ENCODE results near the gene EIF5. TPM values are rescaled to one million over a fixed set of nuclear protein-coding genes. Genes with fewer than 3 reads are reported as not detected.
A peak's percentile ranks its signal among the peaks of the same experiment; 100 is the strongest.

The EIF5 gene
- total RNA-seq, 2 experiments from 2014 or later = 237 to 292 TPM

- intact Hi-C loops (cut with micrococcal nuclease; ENCODE audit: unreplicated experiment) = loop anchor here (1.0 kb wide), 1 partner anchor 52 kb away; the partner anchor contains the start of gene EIF5
- peak overlapping the region; percentile 89 for H3K27ac ChIP-seq (ENCODE audit: low read depth, low read length, poor library complexity, severe bottlenecking)
- TF ChIP-seq, protein P1, sequence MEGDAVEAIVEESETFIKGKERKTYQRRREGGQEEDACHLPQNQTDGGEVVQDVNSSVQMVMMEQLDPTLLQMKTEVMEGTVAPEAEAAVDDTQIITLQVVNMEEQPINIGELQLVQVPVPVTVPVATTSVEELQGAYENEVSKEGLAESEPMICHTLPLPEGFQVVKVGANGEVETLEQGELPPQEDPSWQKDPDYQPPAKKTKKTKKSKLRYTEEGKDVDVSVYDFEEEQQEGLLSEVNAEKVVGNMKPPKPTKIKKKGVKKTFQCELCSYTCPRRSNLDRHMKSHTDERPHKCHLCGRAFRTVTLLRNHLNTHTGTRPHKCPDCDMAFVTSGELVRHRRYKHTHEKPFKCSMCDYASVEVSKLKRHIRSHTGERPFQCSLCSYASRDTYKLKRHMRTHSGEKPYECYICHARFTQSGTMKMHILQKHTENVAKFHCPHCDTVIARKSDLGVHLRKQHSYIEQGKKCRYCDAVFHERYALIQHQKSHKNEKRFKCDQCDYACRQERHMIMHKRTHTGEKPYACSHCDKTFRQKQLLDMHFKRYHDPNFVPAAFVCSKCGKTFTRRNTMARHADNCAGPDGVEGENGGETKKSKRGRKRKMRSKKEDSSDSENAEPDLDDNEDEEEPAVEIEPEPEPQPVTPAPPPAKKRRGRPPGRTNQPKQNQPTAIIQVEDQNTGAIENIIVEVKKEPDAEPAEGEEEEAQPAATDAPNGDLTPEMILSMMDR (conservative IDR thresholded peaks at IDR 0.05; ENCODE audit: low read length) = no peak
- H3K9me3 ChIP-seq (ENCODE audit: low read length) = no peaks in the 10 kb centered on the region
- H3K4me1 ChIP-seq (ENCODE audit: insufficient read depth, low read length, poor library complexity, severe bottlenecking) = peaks cover 24% of the 10 kb centered on the region
- peak overlapping the region; percentile 97 for H3K4me2 ChIP-seq (ENCODE audit: low read length)
- peak; percentile 50 for DNase-seq (ENCODE audit: low spot score)
- peak overlapping the region; percentile 96 for H3K4me3 ChIP-seq (ENCODE audit: low read depth, low read length, poor library complexity, severe bottlenecking)
- peak overlapping the region; percentile 86; the same call in 1 of the 2 replicates for H2AFZ ChIP-seq (ENCODE audit: low read length)
- ChIA-PET POLR2A (interaction anchor here (1.4 kb wide), 1 partner anchor 52 kb away, joined by 4 read pairs; the partner anchor contains the start of gene EIF5), CTCF (ENCODE audit: unreplicated experiment) (no interaction called here)
- H3K9me2 ChIP-seq (ENCODE audit: insufficient read depth, low read length) = no peaks in the 10 kb centered on the region
- H3K79me2 ChIP-seq (ENCODE audit: insufficient read depth, low read depth, low read length) = peaks cover 53% of the 10 kb centered on the region
- H3K36me3 ChIP-seq (ENCODE audit: insufficient read depth, low read length) = peaks cover 18% of the 10 kb centered on the region
- BruUV-seq (replicated peaks) = no TSS peak
- peaks cover 17% of the 10 kb centered on the region for H4K20me1 ChIP-seq (ENCODE audit: insufficient read depth, low read length)
Observed at GRCh38 chr14:103385929-103386712, 52.1 kb downstream of the EIF5 start.

GRCh38 chr14:103386713-103387329 lies 52.8 kb downstream of the EIF5 start:
- Histone ChIP-seq H3K27ac (ENCODE audit: low read depth, low read length, poor library complexity, severe bottlenecking) (peak overlapping the region; percentile 89), H3K79me2 (ENCODE audit: insufficient read depth, low read depth, low read length) (peaks cover 60% of the 10 kb centered on the region), H3K4me2 (ENCODE audit: low read length) (peak overlapping the region; percentile 97), H3K4me1 (ENCODE audit: insufficient read depth, low read length, poor library complexity, severe bottlenecking) (peaks cover 31% of the 10 kb centered on the region), H3K9me2 (ENCODE audit: insufficient read depth, low read length) (no peaks in the 10 kb centered on the region), H3K4me3 (ENCODE audit: low read depth, low read length, poor library complexity, severe bottlenecking) (peak overlapping the region; percentile 96), H3K9me3 (ENCODE audit: low read length) (no peaks in the 10 kb centered on the region), H4K20me1 (ENCODE audit: insufficient read depth, low read length) (peaks cover 17% of the 10 kb centered on the region), H2AFZ (ENCODE audit: low read length) (no peak overlapping the region), H3K36me3 (ENCODE audit: insufficient read depth, low read length) (peaks cover 18% of the 10 kb centered on the region)
- DNase-seq (ENCODE audit: low spot score) = peak; percentile 19
- intact Hi-C loops (cut with micrococcal nuclease; ENCODE audit: unreplicated experiment) = no loop called here
- CTCF ChIA-PET (ENCODE audit: unreplicated experiment) = no interaction called here
- TSS peak; percentile 55 for BruUV-seq (replicated peaks)
- TF ChIP-seq EZH2phosphoT487 (IDR thresholded peaks at IDR 0.05; ENCODE audit: borderline replicate concordance, low read depth, low read length) = no peak
- TF ChIP-seq, protein P1 (conservative IDR thresholded peaks at IDR 0.05; ENCODE audit: low read length) = no peak
- POLR2A ChIA-PET = no interaction called here

DNA sequence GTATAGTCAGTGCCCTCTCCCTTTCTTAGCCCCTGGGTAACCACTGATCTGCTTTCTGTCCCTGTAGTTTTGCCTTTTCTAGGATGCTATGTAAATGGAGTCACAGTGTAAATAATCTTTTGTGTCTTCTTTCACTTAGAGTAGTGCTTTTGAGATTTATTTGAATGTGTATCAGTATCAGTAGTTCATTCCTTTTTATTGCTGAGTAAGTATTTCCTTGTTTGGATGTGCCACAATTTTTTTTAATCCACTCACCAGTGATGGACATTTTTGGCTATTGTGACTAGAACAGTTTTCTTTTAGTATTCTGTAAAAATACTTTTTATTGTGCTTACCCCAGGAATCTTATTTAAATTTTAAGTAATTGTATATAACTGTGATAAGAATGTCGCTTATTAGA lies 54.6 kb downstream of the EIF5 start:
- no TSS peak for BruUV-seq (replicated peaks)
- TF ChIP-seq EZH2phosphoT487 (IDR thresholded peaks at IDR 0.05; ENCODE audit: borderline replicate concordance, low read depth, low read length) = no peak
- CTCF ChIA-PET (ENCODE audit: unreplicated experiment) = no interaction called here
- Histone ChIP-seq H4K20me1 (ENCODE audit: insufficient read depth, low read length) (peaks cover 22% of the 10 kb centered on the region), H3K9me3 (ENCODE audit: low read length) (no peaks in the 10 kb centered on the region), H3K4me3 (ENCODE audit: low read depth, low read length, poor library complexity, severe bottlenecking) (peak overlapping the region; percentile 96), H3K36me3 (ENCODE audit: insufficient read depth, low read length) (peaks cover 18% of the 10 kb centered on the region), H3K4me2 (ENCODE audit: low read length) (peak overlapping the region; percentile 97), H3K4me1 (ENCODE audit: insufficient read depth, low read length, poor library complexity, severe bottlenecking) (peaks cover 38% of the 10 kb centered on the region), H3K79me2 (ENCODE audit: insufficient read depth, low read depth, low read length) (peaks cover 78% of the 10 kb centered on the region), H3K9me2 (ENCODE audit: insufficient read depth, low read length) (no peaks in the 10 kb centered on the region), H2AFZ (ENCODE audit: low read length) (no peak overlapping the region), H3K27ac (ENCODE audit: low read depth, low read length, poor library complexity, severe bottlenecking) (no peak overlapping the region)
- intact Hi-C loops (cut with micrococcal nuclease; ENCODE audit: unreplicated experiment) = no loop called here
- POLR2A ChIA-PET = no interaction called here
- DNase-seq (ENCODE audit: low spot score) = no peak

All from OCI-LY7 (cell line).